ENCODE results near the gene POP4.
A peak's percentile ranks its signal among the peaks of the same experiment; 100 is the strongest.

Gene POP4

DNA sequence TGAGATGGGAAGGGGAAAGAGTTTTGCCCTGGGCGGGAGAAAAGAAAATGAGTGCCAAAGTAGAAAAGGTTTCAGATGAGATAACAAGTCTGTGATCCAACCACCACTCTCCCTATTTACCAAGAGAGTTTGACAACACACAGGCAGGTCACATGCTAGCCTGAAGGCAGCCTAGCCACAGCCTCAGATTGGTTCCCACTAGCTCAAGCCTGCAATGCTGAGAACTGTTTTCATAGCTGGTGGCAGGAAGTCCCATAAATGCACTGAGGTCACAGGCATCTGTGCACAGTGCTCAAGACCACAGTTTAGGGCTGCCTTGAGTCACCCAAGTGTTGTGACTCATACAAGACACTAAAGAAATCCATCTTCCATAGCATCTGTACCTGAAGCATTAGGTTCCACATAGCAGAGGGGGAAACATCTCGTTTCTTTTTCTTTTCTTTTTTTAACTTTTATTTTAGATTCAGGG lies 18.5 kb upstream of the POP4 start (continued):
- no peak for TF ChIP-seq ZNF133 (tag by site-specific recombination; IDR thresholded peaks at IDR 0.05)
- no peak for TF ChIP-seq ZNF558 (tag by site-specific recombination; IDR thresholded peaks at IDR 0.05)
- no peak for TF ChIP-seq ZNF530 (tag by site-specific recombination; IDR thresholded peaks at IDR 0.05; ENCODE audit: low read depth)
- peak; percentile 86; the same call in 1 of the 2 replicates for TF ChIP-seq PRDM1 (tag by site-specific recombination; IDR thresholded peaks at IDR 0.05)
- no peak for TF ChIP-seq ZNF350 (tag by site-specific recombination; IDR thresholded peaks at IDR 0.05)
- no peak for TF ChIP-seq ZNF561 (tag by site-specific recombination; IDR thresholded peaks at IDR 0.05; ENCODE audit: borderline replicate concordance)
- peak; percentile 60; the same call in 1 of the 2 replicates for TF ChIP-seq ZNF391 (tag by site-specific recombination; IDR thresholded peaks at IDR 0.05; ENCODE audit: borderline replicate concordance, low read depth)
- peak; percentile 19; the same call in 1 of the 2 replicates for TF ChIP-seq HIC1 (tag by site-specific recombination; IDR thresholded peaks at IDR 0.05)
- TF ChIP-seq ZNF266 (tag by site-specific recombination; IDR thresholded peaks at IDR 0.05; ENCODE audit: low read depth) = no peak
- TF ChIP-seq, protein P1, sequence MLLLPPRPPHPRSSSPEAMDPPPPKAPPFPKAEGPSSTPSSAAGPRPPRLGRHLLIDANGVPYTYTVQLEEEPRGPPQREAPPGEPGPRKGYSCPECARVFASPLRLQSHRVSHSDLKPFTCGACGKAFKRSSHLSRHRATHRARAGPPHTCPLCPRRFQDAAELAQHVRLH (tag by site-specific recombination; IDR thresholded peaks at IDR 0.05) = no peak
- TF ChIP-seq ZNF280D (tag by site-specific recombination; IDR thresholded peaks at IDR 0.05) = no peak
- TF ChIP-seq ZNF184 (tag by site-specific recombination; IDR thresholded peaks at IDR 0.05) = peak; percentile 78
- peak; percentile 72 for TF ChIP-seq OSR2 (tag by site-specific recombination; IDR thresholded peaks at IDR 0.05)
- no peak for TF ChIP-seq ZNF76 (tag by site-specific recombination; IDR thresholded peaks at IDR 0.05; ENCODE audit: borderline replicate concordance, low read depth)
- no peak for TF ChIP-seq SP3 (tag by site-specific recombination; IDR thresholded peaks at IDR 0.05)
- peak; percentile 69 for TF ChIP-seq TSHZ1 (tag by site-specific recombination; IDR thresholded peaks at IDR 0.05; ENCODE audit: borderline replicate concordance)
- TF ChIP-seq OVOL3 (tag by site-specific recombination; IDR thresholded peaks at IDR 0.05) = no peak
- TF ChIP-seq ZNF629 (tag by site-specific recombination; IDR thresholded peaks at IDR 0.05) = peak; percentile 93
- TF ChIP-seq SP2 (tag by site-specific recombination; IDR thresholded peaks at IDR 0.05) = peak; percentile 59
- peak; percentile 70; the same call in 1 of the 2 replicates for TF ChIP-seq ZBTB20 (tag by site-specific recombination; IDR thresholded peaks at IDR 0.05)
- TF ChIP-seq, protein P2, sequence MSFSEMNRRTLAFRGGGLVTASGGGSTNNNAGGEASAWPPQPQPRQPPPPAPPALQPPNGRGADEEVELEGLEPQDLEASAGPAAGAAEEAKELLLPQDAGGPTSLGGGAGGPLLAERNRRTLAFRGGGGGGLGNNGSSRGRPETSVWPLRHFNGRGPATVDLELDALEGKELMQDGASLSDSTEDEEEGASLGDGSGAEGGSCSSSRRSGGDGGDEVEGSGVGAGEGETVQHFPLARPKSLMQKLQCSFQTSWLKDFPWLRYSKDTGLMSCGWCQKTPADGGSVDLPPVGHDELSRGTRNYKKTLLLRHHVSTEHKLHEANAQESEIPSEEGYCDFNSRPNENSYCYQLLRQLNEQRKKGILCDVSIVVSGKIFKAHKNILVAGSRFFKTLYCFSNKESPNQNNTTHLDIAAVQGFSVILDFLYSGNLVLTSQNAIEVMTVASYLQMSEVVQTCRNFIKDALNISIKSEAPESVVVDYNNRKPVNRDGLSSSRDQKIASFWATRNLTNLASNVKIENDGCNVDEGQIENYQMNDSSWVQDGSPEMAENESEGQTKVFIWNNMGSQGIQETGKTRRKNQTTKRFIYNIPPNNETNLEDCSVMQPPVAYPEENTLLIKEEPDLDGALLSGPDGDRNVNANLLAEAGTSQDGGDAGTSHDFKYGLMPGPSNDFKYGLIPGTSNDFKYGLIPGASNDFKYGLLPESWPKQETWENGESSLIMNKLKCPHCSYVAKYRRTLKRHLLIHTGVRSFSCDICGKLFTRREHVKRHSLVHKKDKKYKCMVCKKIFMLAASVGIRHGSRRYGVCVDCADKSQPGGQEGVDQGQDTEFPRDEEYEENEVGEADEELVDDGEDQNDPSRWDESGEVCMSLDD (tag by site-specific recombination; IDR thresholded peaks at IDR 0.05) = no peak
- no peak for TF ChIP-seq ZNF23 (tag by site-specific recombination; IDR thresholded peaks at IDR 0.05; ENCODE audit: borderline replicate concordance)
- TF ChIP-seq ZNF169 (tag by site-specific recombination; IDR thresholded peaks at IDR 0.05) = no peak
- TF ChIP-seq KLF7 (tag by site-specific recombination; IDR thresholded peaks at IDR 0.05; ENCODE audit: borderline replicate concordance) = no peak
- no peak for TF ChIP-seq ZNF707 (tag by site-specific recombination; IDR thresholded peaks at IDR 0.05)
- TF ChIP-seq ZSCAN30 (tag by site-specific recombination; IDR thresholded peaks at IDR 0.05) = peak; percentile 44; the same call in 1 of the 2 replicates
- no peak for TF ChIP-seq MEIS1 (CRISPR knock-in tag; IDR thresholded peaks at IDR 0.05; ENCODE audit: borderline replicate concordance)
- TF ChIP-seq EGR2 (tag by site-specific recombination; IDR thresholded peaks at IDR 0.05; ENCODE audit: low read depth) = no peak
- no peak for TF ChIP-seq BCL11A (tag by site-specific recombination; IDR thresholded peaks at IDR 0.05; ENCODE audit: low read depth)

Measured in HEK293 (cell line).